Measurements from ENCODE around the gene CCDC149.

DNA sequence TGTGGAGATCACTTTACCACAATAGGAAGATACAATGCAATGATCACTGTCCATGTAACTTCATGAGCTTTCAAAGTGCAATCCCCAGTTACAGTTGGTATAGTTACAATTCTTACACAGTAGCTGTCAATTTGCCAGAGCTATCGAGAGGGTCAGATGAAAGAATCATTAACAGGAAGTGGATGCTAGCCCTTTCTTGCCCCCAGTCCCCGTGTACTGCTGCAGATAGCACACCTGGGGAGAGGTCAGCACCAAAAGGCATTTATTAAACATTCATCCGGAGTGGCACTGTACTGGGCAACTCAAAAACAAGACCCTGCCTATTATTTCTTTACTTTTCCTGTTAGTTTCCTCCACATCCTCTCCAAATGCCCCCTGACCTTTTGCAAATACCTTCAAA is 69.7 kb downstream of the CCDC149 start:
- TF ChIP-seq TCF12 (IDR thresholded peaks at IDR 0.05; ENCODE audit: low read depth, low read length), result no peak
- no peak for TF ChIP-seq EZH2 (IDR thresholded peaks at IDR 0.05; ENCODE audit: low read depth, low read length, severe bottlenecking)
- TF ChIP-seq CHD1 (IDR thresholded peaks at IDR 0.05; ENCODE audit: low read depth, low read length), result no peak
- TF ChIP-seq MAX (IDR thresholded peaks at IDR 0.05), result no peak
- no peak for TF ChIP-seq CTCF (IDR thresholded peaks at IDR 0.05; ENCODE audit: control extremely low read depth in 1 of 3, insufficient read depth in 1 of 3, low read depth in 1 of 3, low read length in 3 of 3)
- no peak for TF ChIP-seq CBX8 (IDR thresholded peaks at IDR 0.05; ENCODE audit: borderline replicate concordance, low read depth, low read length)
- TF ChIP-seq TAF1 (IDR thresholded peaks at IDR 0.05; ENCODE audit: low read depth, low read length), result no peak
- TF ChIP-seq SIN3A (conservative IDR thresholded peaks at IDR 0.05 in 1 of 2, IDR thresholded peaks at IDR 0.05 in 1 of 2; ENCODE audit: low read depth in 1 of 2, low read length in 2 of 2), result no peak
- TF ChIP-seq RAD21 (IDR thresholded peaks at IDR 0.05 in 1 of 2, conservative IDR thresholded peaks at IDR 0.05 in 1 of 2; ENCODE audit: low read depth in 2 of 2, low read length in 2 of 2), result no peak
- no peak for TF ChIP-seq ZNF274 (IDR thresholded peaks at IDR 0.05; ENCODE audit: borderline replicate concordance, extremely low read depth, low read length)
- no peak for TF ChIP-seq POLR2A (IDR thresholded peaks at IDR 0.05; ENCODE audit: control extremely low read depth in 1 of 2, low read depth in 2 of 2, low read length in 2 of 2)
- TF ChIP-seq POLR2AphosphoS5 (IDR thresholded peaks at IDR 0.05; ENCODE audit: low read depth, low read length), result no peak
- TF ChIP-seq SP1 (IDR thresholded peaks at IDR 0.05; ENCODE audit: low read depth, low read length), result no peak
